Muscle of back (tissue), 11 donors: ENCODE data around the gene ERRFI1. TPM values are rescaled to one million over a fixed set of nuclear protein-coding genes. Genes with fewer than 3 reads are reported as not detected.
"Not testable (repeated sequence)": the region's sequence is repeated elsewhere in the genome, so short reads cannot be mapped to it uniquely, and the experiment has no call there.

Experiments
- DNase-seq, 3 donors: peaks; one replicate each; pipeline versions ENCODE4 v3.0.0 to v3.0.0-alpha.2; 2013
- polyA plus RNA-seq, 10 donors: library from polyadenylated mRNA; unstranded; fragments of 120-200 nt; gene quantifications; one replicate each; pipeline ENCODE4 v1.2.1, GENCODE V29; 2013; ENCODE audit not compliant: insufficient read length in 10 of 10

Gene ERRFI1
- polyA plus RNA-seq, 10 donors = 5.1 to 8.6 (median 7.7) TPM

- no peak for DNase-seq
Observed at GRCh38 chr1:7973086-7973485, 53.0 kb downstream of the ERRFI1 start.

DNA sequence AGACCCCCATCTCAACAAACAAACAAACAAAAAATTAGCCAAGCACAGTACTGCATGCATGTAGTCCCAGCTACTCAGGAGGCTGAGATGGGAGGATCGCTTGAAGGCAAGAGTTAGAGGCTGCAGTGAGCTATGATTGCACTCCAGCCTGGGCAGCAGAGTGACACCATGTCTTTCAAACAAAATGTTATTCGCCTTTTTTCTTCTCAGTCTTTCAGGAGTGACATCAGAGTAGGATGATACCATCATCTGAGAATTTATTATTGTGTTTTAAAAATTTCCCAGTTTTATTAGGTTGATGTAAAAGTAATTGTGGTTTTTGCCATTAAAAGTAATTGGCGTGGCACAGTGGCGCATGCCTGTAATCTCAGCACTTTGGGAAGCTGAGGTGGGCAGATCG is 53.8 kb downstream of the ERRFI1 start:
- DNase-seq = no peak

- no peak for DNase-seq
Observed at GRCh38 chr1:7971024-7971423, 55.1 kb downstream of the ERRFI1 start.

- DNase-seq = no peak
Observed at GRCh38 chr1:7970246-7970645, 55.9 kb downstream of the ERRFI1 start.

DNA sequence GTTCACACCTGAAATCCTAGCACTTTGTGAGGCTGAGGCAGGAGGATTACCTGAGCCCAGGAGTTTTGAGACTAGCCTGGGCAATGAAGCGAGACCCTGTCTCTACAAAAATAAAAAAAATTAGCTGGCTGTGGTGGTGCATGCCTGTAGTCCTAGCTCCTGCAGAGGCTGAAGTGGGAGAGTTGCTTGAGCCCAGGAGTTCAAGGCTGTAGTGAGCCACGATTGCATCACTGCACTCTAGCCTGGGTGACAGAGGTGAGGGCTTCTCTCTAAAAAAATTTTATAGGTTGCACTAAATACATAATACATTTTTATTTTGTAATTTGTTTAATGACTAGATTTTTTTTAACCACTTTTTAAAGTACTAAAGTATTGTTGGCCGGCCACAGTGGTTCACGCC is 58.5 kb downstream of the ERRFI1 start:
- DNase-seq = no peak

DNA sequence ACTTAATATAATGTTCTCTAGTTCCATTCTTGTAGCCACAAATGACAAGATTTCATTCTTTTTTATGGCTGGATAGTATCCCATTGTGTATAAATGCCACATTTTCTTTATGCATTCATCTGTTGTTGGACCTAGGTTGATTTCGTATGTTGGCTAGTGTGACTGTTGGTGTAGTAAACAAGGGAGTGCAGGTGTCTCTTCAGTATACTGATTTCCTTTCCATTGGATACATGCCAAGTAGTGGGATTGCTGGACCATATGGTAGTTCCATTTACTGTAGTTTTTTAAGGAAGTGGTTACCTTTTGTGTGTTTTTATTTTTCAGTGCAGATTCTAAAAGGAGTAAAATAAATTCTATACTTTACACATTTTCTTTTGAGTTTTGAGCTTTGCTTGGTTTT is 58.9 kb downstream of the ERRFI1 start:
- DNase-seq = no peak

DNA sequence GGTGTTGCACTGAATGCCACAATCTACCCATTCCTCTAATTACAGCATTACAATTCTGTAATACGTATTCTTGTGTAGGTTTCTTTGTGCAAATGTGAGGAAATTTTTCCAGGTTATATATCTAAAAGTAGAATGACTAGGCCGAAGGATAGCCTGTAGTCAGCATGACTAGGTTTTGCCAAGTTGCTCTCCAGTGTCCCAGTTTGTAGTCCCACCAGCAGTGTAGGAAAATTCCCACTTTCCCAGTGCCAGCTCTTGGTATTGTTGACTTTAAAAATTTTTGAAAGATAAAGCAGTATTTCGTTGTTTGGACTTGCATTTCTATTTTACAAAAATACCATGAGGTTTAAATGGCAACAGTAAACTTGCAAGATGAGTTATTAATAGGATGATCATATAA is 61.6 kb downstream of the ERRFI1 start:
- DNase-seq = no peak

GRCh38 chr1:7963841-7964240 is 62.3 kb downstream of the ERRFI1 start:
- not testable (repeated sequence) for DNase-seq

DNA sequence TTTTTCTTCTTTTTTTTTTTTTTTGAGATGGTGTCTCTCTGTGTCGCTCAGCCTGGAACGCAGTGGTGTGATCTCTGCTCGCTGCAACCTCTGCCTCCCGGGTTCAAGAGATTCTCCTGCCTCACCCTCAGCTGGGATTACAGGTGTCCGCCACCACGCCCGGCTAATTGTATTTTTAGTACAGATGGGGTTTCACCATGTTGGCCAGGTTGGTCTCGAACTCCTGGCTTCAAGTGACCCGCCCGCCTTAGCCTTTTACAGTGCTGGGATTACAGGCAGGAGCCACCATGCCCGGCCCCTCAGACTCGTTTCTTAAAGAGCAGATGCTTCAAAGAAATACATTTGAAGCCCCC is 62.8 kb downstream of the ERRFI1 start:
- not testable (repeated sequence) for DNase-seq

- no peak for DNase-seq
Observed at GRCh38 chr1:7962636-7963377, 63.3 kb downstream of the ERRFI1 start.

- no peak for DNase-seq
Observed at GRCh38 chr1:7962014-7962335, 64.1 kb downstream of the ERRFI1 start.

Other genes with a start within 250 kb of the ERRFI1 start
- 10 to 100 TPM in 1 of 10 donors, 1 to 10 TPM in 9; 3.6 to 11.0 (median 6.6) TPM for gene PER3, start 242.0 kb downstream of the ERRFI1 start, polyA plus RNA-seq
- gene UTS2, start 173.2 kb downstream of the ERRFI1 start, polyA plus RNA-seq = not detected
- gene TNFRSF9, start 85.5 kb downstream of the ERRFI1 start, polyA plus RNA-seq = under 1 TPM; 0.05 to 0.30 (median 0.13) TPM
- gene PARK7, start 64.6 kb downstream of the ERRFI1 start, polyA plus RNA-seq = 100 to 1,000 TPM; 261 to 344 (median 315) TPM